ENCODE measurements around the gene ST6GALNAC3. TPM values are rescaled to one million over a fixed set of nuclear protein-coding genes. Genes with fewer than 3 reads are reported as not detected.

Gene ST6GALNAC3
- total RNA-seq, 1 experiment from 2014 or later: 4.8 TPM

DNA sequence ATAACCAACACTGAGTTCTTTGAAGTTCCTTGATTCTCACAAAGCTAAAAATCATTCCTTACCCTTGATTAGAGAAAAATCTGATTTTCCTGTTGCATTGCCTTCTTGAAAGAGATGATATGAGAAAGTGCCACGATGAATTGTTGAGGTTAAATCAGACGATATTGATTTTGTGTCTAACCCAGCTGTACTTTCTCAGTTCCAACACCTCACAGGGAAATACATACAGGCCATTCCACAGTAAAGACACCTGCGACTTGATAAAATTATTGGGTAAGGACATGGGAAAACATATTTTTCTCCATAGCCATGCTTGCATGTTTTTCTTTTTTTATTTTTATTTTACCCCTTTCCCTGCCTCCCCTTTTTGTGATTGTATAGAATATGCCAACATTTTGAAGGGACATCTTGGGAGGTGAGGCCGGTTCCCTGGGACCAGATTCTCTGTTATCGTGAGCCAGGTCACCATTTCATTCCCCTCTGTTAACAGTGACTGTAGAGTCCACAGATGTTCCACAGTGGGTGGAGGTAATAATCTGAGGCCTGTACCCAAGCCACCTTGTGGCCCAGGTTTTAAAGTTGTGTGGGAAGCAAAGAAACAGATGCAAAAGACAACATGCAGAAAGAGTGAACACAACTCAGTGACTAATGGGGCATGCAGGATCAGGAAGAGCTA, 537.4 kb downstream of the ST6GALNAC3 start:
- Histone ChIP-seq H3K36me3 (ENCODE audit: insufficient read depth, low read length) (no peaks in the 10 kb centered on the region), H3K27me3 (ENCODE audit: low read length) (no peaks in the 10 kb centered on the region), H2AFZ (ENCODE audit: low read length) (no peak overlapping the region), H3K27ac (ENCODE audit: low read length) (no peak overlapping the region), H3K9me2 (replicated peaks; ENCODE audit: insufficient read depth, low read length) (no peaks in the 10 kb centered on the region), H4K20me1 (ENCODE audit: insufficient read depth, low read depth, low read length) (no peaks in the 10 kb centered on the region), H3K4me3 (ENCODE audit: low read length) (no peak overlapping the region), H3K4me2 (ENCODE audit: low read depth, low read length, poor library complexity, severe bottlenecking) (no peak overlapping the region), H3K9ac (ENCODE audit: low read length) (no peak overlapping the region), H3K79me2 (ENCODE audit: low read length) (no peaks in the 10 kb centered on the region), H3K4me1 (ENCODE audit: low read length) (peaks cover 8% of the 10 kb centered on the region), H3K9me3 (ENCODE audit: low read length) (no peaks in the 10 kb centered on the region)
- DNase-seq: no peak

- H3K79me2 ChIP-seq (ENCODE audit: low read length): no peaks in the 10 kb centered on the region
- no peaks in the 10 kb centered on the region for H3K9me2 ChIP-seq (replicated peaks; ENCODE audit: insufficient read depth, low read length)
- H4K20me1 ChIP-seq (ENCODE audit: insufficient read depth, low read depth, low read length): no peaks in the 10 kb centered on the region
- H3K9ac ChIP-seq (ENCODE audit: low read length): no peak overlapping the region
- H3K36me3 ChIP-seq (ENCODE audit: insufficient read depth, low read length): no peaks in the 10 kb centered on the region
- no peak overlapping the region for H3K4me3 ChIP-seq (ENCODE audit: low read length)
- H3K4me1 ChIP-seq (ENCODE audit: low read length): peaks cover 8% of the 10 kb centered on the region
- DNase-seq: no peak
- no peaks in the 10 kb centered on the region for H3K27me3 ChIP-seq (ENCODE audit: low read length)
- no peaks in the 10 kb centered on the region for H3K9me3 ChIP-seq (ENCODE audit: low read length)
- no peak overlapping the region for H3K4me2 ChIP-seq (ENCODE audit: low read depth, low read length, poor library complexity, severe bottlenecking)
- no peak overlapping the region for H3K27ac ChIP-seq (ENCODE audit: low read length)
- H2AFZ ChIP-seq (ENCODE audit: low read length): no peak overlapping the region
Observed at GRCh38 chr1:76613886-76614285, 539.3 kb downstream of the ST6GALNAC3 start.

GRCh38 chr1:76615253-76616035, 540.9 kb downstream of the ST6GALNAC3 start:
- H3K4me2 ChIP-seq (ENCODE audit: low read depth, low read length, poor library complexity, severe bottlenecking): no peak overlapping the region
- H3K9me3 ChIP-seq (ENCODE audit: low read length): no peaks in the 10 kb centered on the region
- H3K36me3 ChIP-seq (ENCODE audit: insufficient read depth, low read length): no peaks in the 10 kb centered on the region
- no peak overlapping the region for H3K4me3 ChIP-seq (ENCODE audit: low read length)
- no peaks in the 10 kb centered on the region for H3K9me2 ChIP-seq (replicated peaks; ENCODE audit: insufficient read depth, low read length)
- H2AFZ ChIP-seq (ENCODE audit: low read length): 0 out of 2 replicates have a peak overlapping the region, but pooled peaks have one; percentile 38
- peaks cover 8% of the 10 kb centered on the region for H3K4me1 ChIP-seq (ENCODE audit: low read length)
- no peak overlapping the region for H3K9ac ChIP-seq (ENCODE audit: low read length)
- no peaks in the 10 kb centered on the region for H3K79me2 ChIP-seq (ENCODE audit: low read length)
- H3K27me3 ChIP-seq (ENCODE audit: low read length): no peaks in the 10 kb centered on the region
- H4K20me1 ChIP-seq (ENCODE audit: insufficient read depth, low read depth, low read length): no peaks in the 10 kb centered on the region
- no peak for DNase-seq
- H3K27ac ChIP-seq (ENCODE audit: low read length): no peak overlapping the region

DNA sequence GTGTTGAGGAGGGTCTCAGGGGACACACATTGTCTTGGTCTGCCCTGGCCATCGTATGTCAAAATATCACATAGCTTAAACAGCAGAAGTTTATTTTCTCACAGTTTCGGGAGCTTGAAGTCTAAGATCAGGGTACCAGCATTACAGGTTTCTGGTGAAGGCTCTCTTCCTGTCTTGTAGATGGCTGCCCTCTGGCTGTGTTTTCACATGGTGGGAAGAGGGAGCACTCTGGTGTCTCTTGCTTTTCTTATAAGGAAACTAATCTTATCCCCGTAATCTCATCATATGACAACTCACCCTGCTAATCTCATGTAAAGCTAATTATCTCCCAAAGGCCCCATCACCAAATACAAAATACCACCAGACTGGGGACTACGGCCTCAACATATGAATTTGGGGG, 545.8 kb downstream of the ST6GALNAC3 start:
- Histone ChIP-seq H3K4me3 (ENCODE audit: low read length) (no peak overlapping the region), H4K20me1 (ENCODE audit: insufficient read depth, low read depth, low read length) (no peaks in the 10 kb centered on the region), H3K27ac (ENCODE audit: low read length) (no peak overlapping the region), H3K4me1 (ENCODE audit: low read length) (no peaks in the 10 kb centered on the region), H3K9ac (ENCODE audit: low read length) (no peak overlapping the region), H2AFZ (ENCODE audit: low read length) (no peak overlapping the region), H3K9me2 (replicated peaks; ENCODE audit: insufficient read depth, low read length) (no peaks in the 10 kb centered on the region), H3K36me3 (ENCODE audit: insufficient read depth, low read length) (no peaks in the 10 kb centered on the region), H3K27me3 (ENCODE audit: low read length) (no peaks in the 10 kb centered on the region), H3K4me2 (ENCODE audit: low read depth, low read length, poor library complexity, severe bottlenecking) (no peak overlapping the region), H3K9me3 (ENCODE audit: low read length) (no peaks in the 10 kb centered on the region), H3K79me2 (ENCODE audit: low read length) (no peaks in the 10 kb centered on the region)
- DNase-seq: no peak

DNA sequence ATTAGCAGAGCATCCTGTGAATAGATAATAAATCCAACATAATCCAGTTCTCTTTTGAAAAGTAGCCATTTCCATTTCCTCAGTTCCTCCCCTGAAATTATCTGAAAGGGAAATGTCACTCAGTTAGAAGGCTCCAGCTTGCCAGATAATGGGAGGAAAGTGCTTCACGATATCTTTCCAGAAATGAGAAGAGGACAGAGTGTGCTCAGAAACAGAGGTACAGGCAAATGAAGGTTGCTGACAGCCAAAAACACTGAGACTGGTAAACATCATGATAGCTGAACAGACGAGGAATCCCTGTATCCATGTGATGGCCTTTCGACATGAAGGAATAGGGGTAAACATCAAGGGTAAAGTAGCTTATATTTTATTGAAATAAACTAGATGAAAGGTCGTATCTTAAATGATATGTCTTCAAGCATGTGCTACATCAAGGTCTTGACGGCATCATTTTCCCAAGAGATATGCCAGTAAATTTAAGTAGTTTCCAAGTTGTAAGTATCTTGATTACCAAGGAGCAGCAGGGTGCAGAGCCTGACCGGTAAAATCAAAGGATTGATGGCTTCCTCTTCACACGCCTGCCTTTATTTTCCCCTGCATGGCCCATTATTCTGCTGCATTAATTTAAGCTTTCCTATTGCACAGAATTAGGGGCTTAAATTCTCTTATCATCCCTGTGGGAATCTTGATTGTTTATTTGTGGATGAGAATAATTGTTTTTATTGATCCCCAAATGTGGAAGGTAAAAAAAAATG, 548.4 kb downstream of the ST6GALNAC3 start:
- H3K9ac ChIP-seq (ENCODE audit: low read length): no peak overlapping the region
- no peak overlapping the region for H3K27ac ChIP-seq (ENCODE audit: low read length)
- no peaks in the 10 kb centered on the region for H3K9me3 ChIP-seq (ENCODE audit: low read length)
- H2AFZ ChIP-seq (ENCODE audit: low read length): no peak overlapping the region
- no peaks in the 10 kb centered on the region for H3K36me3 ChIP-seq (ENCODE audit: insufficient read depth, low read length)
- H4K20me1 ChIP-seq (ENCODE audit: insufficient read depth, low read depth, low read length): no peaks in the 10 kb centered on the region
- H3K4me1 ChIP-seq (ENCODE audit: low read length): no peaks in the 10 kb centered on the region
- no peak overlapping the region for H3K4me3 ChIP-seq (ENCODE audit: low read length)
- H3K79me2 ChIP-seq (ENCODE audit: low read length): no peaks in the 10 kb centered on the region
- no peak for DNase-seq
- no peaks in the 10 kb centered on the region for H3K27me3 ChIP-seq (ENCODE audit: low read length)
- H3K9me2 ChIP-seq (replicated peaks; ENCODE audit: insufficient read depth, low read length): no peaks in the 10 kb centered on the region
- no peak overlapping the region for H3K4me2 ChIP-seq (ENCODE audit: low read depth, low read length, poor library complexity, severe bottlenecking)

- Histone ChIP-seq H2AFZ (ENCODE audit: low read length) (no peak overlapping the region), H3K4me3 (ENCODE audit: low read length) (no peak overlapping the region), H3K9ac (ENCODE audit: low read length) (no peak overlapping the region), H3K9me2 (replicated peaks; ENCODE audit: insufficient read depth, low read length) (no peaks in the 10 kb centered on the region), H3K9me3 (ENCODE audit: low read length) (no peaks in the 10 kb centered on the region), H3K27ac (ENCODE audit: low read length) (no peak overlapping the region), H4K20me1 (ENCODE audit: insufficient read depth, low read depth, low read length) (no peaks in the 10 kb centered on the region), H3K4me2 (ENCODE audit: low read depth, low read length, poor library complexity, severe bottlenecking) (no peak overlapping the region), H3K27me3 (ENCODE audit: low read length) (no peaks in the 10 kb centered on the region; the same call in 1 of the 2 replicates), H3K4me1 (ENCODE audit: low read length) (no peaks in the 10 kb centered on the region), H3K79me2 (ENCODE audit: low read length) (no peaks in the 10 kb centered on the region), H3K36me3 (ENCODE audit: insufficient read depth, low read length) (no peaks in the 10 kb centered on the region)
- no peak for DNase-seq
Observed at GRCh38 chr1:76625886-76626678, 551.5 kb downstream of the ST6GALNAC3 start.

- DNase-seq: no peak
- Histone ChIP-seq H4K20me1 (ENCODE audit: insufficient read depth, low read depth, low read length) (no peaks in the 10 kb centered on the region), H3K9me3 (ENCODE audit: low read length) (no peaks in the 10 kb centered on the region), H3K9ac (ENCODE audit: low read length) (no peak overlapping the region), H3K27me3 (ENCODE audit: low read length) (no peaks in the 10 kb centered on the region; the same call in 1 of the 2 replicates), H2AFZ (ENCODE audit: low read length) (no peak overlapping the region), H3K4me3 (ENCODE audit: low read length) (no peak overlapping the region), H3K4me1 (ENCODE audit: low read length) (no peaks in the 10 kb centered on the region), H3K36me3 (ENCODE audit: insufficient read depth, low read length) (no peaks in the 10 kb centered on the region), H3K9me2 (replicated peaks; ENCODE audit: insufficient read depth, low read length) (no peaks in the 10 kb centered on the region), H3K4me2 (ENCODE audit: low read depth, low read length, poor library complexity, severe bottlenecking) (no peak overlapping the region), H3K79me2 (ENCODE audit: low read length) (no peaks in the 10 kb centered on the region), H3K27ac (ENCODE audit: low read length) (no peak overlapping the region)
Observed at GRCh38 chr1:76627498-76627897, 553.0 kb downstream of the ST6GALNAC3 start.
